H54 (cell line): Measurements from ENCODE around the gene TRPV6.

Experiments used
- DNase-seq: peaks from one replicate; pipeline ENCODE4 v3.0.0; 2011; ENCODE audit warnings: low spot score, mixed read lengths; ENCODE audit not compliant: insufficient read length
- FAIRE-seq: peaks from 3 replicates; lab custom pipeline; 2011; peaks lifted over from hg19 to GRCh38; lab: Jason Lieb, UNC
- POLR2A ChIP-seq: IDR thresholded peaks from 2 replicates; pipeline ENCODE4 v1.6.1; 2011; ENCODE audit warnings: low read depth, mild to moderate bottlenecking, low read length

TRPV6 gene

GRCh38 chr7:142864980-142865747, 20.4 kb downstream of the TRPV6 start:
- TF ChIP-seq POLR2A, result no peak
- no peak for FAIRE-seq

GRCh38 chr7:142863891-142864685, 21.5 kb downstream of the TRPV6 start:
- DNase-seq (no peak), FAIRE-seq (no peak)
- no peak for TF ChIP-seq POLR2A

More at GRCh38 chr7:142864980-142865747, 20.4 kb downstream of the TRPV6 start:
- DNase-seq, result no peak

- FAIRE-seq, result no peak
- DNase-seq, result no peak
- no peak for TF ChIP-seq POLR2A
These were observed 22.7 kb downstream of the TRPV6 start for GRCh38 chr7:142862786-142863400.

DNA sequence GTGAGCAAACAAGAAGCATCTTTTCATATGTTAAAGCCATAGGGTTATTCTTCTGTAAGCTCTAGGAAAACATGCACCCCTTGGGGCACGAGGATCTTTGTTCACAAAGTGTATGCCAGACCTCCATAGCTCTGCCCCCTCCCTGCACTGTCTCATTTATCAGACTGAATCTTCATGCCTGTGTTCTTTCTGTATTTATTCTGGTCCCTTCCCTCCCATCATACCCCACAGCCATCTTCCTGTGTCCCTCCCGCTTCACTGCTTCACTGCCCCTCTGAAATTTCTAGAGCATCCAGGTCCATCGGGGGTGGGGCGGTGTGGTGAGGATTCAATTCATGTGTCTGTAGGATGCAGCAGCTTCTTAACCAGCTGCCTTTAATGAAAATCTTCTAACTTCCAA, 23.2 kb downstream of the TRPV6 start:
- no peak for TF ChIP-seq POLR2A
- no peak for FAIRE-seq
- no peak for DNase-seq

DNA sequence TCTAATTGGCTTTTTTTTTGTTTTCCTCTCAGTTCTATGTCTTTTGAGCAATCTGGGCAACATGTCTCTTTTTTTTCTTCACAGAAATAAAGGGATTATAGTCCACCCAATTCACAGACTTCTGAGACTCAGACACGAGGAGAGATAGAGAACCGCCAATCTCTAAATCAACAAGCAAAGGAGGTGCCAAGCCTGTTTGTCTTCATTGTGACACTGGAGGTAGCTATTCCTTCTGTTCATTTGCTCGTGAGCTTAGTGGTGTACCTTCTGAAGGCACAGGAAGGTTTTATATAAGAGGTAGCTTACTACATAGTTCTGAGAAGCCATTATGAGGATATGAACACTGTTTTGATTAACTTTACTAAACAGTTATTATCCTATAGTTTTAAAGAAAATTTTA, 24.6 kb downstream of the TRPV6 start:
- DNase-seq (no peak), FAIRE-seq (no peak)
- TF ChIP-seq POLR2A, result no peak

- DNase-seq (no peak), FAIRE-seq (no peak)
- TF ChIP-seq POLR2A, result no peak
These were observed 25.7 kb downstream of the TRPV6 start for GRCh38 chr7:142859829-142860228.

GRCh38 chr7:142859411-142859810, 26.1 kb downstream of the TRPV6 start:
- DNase-seq (no peak), FAIRE-seq (no peak)
- TF ChIP-seq POLR2A, result no peak

GRCh38 chr7:142857625-142858024, 27.9 kb downstream of the TRPV6 start:
- no peak for TF ChIP-seq POLR2A
- DNase-seq (no peak), FAIRE-seq (no peak)

DNA sequence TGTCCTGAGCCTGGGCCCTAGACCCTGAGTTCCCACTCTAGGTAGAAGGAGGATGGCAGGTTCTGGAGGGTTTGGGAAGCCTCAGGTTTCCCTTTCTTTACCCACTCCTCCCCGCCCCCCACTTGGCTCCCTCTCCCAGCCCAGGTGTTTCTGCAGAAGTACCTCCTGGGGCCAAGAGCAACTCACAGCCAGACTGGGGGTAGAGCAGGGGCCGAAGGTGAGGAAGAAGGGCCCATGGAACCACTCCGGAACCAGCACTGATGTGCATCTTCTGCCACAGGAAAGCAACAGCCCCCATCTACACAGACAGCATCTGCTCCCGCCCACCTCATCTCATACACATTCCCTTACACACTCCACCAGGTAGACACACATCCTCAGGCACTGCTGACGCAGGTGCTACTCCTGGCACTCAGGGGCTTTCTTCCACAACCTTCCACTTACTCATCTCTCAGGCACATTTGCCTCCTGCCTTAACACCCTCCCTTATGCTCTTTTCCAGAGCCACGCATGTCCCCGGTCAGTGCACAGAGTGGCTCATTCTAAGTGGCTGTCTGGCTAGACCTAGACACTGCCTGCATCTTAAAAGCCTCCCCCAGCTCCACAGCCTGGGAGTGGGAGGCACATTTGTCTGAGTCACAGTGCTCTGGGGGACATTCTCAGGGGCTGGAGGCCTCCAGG, 28.8 kb downstream of the TRPV6 start:
- DNase-seq (no peak), FAIRE-seq (no peak)
- no peak for TF ChIP-seq POLR2A

DNA sequence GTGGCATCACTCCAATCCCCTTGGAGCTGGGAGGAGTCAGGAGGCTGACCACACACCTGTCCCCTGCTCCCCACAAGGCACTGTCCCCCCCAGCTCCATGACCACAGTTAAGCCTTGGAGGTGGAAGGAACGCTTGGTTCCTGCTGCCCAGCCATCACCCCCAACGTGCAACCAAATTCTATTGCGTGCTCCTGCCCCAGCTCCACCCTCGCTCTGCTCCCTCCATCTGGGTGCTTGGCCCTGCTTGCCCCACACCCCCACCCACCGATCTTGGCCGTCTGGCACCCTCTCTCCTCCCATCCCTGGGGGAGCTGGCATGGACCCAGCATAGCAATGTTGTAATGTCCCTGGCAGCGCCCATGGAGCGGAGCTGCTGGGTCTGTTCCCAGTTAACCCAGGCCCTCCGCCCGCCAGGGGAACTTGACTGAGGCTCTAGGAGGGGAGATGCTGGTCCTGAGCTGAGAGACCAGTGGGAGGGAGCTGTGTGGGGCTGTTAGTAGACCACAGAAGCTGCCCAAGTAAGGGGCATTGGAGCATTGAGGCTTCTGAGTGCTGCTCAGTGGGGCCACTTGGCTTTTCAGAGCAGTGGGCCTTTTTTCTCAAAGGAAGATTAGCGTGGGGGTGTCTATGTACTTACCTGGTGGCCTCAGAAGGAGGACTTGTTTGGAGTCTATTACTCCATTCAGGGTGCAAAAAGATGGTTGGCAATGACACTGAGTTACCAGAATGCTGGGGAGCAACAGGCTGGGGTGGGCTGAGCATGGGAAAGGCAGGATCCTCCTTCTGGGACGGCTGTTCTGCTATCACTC, 29.6 kb downstream of the TRPV6 start:
- FAIRE-seq (no peak), DNase-seq (no peak)
- no peak for TF ChIP-seq POLR2A

DNA sequence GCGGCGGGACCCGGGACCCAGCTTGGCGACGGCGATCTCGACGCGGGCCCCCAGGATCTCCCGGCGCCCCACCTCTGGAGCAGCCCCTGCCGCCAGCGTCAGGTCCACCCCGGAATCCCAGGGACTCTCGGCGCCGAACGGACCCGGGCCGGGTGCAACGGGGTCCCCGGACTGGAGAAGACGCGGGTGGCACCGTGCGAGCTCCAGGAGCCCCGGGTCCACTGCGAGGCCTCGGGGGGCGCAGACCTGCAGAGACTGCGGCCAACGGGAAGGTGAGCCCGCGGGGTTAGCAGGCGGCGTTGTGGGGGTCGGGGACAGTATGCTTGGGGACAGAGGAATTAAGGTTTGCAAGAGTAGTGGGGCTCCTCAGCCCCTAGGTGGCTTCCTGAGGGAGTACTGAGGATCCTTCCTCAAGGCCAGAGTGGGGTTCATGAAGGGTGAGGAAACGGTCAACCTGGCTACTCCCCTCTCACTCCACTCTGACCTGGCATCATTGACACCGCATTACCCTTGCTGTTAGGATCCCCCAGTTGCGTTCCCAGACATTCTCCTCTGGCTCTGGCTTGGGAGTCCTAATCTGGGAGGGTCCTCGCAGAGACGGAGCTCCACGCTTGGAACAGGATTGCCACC, 30.3 kb downstream of the TRPV6 start:
- DNase-seq (no peak), FAIRE-seq (no peak)
- TF ChIP-seq POLR2A, result no peak

DNA sequence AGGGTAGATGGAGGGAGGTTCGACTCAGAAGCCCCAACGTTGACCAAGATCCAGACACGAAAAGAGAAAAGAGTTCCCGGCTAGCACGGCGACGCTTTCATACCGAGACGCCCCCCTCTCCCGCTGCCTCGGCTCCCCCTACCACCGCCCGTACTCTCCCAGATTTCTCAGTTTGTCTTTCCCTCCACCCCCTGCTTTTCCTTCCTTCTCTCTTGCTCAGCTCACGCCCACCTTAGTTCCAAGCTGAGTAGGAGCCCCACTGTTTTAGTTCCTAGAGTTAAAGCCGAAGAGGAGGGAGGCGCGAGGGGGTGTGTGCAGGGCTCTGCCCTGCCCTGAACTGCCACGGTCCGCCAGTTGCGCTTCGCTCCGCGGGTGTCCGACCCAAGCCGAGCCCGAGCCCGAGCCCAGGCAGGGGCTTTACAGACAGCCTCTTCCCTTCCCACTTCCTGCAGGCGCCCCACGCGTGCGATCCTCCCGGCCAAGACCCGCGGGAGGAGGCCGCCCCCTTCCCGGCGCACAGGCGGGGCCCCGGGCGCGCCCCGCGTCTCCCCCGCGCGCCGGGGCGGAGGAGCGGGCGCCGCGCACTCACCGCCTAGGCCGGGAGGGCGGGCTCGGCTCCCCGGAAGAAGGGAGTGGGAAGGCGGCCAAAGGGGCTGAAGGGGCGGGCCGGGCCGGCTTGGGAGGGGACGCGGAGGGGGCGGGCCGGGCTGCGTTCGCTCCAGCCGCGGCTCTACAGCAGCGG, 31.0 kb downstream of the TRPV6 start, which contains the start of gene EPHB6:
EPHB6 (plus strand) TSS at position 705 of the 742 bp plus-strand sequence. CDS start 8,152 bp downstream, outside the sequence.
- DNase-seq (no peak), FAIRE-seq (no peak)
- no peak for TF ChIP-seq POLR2A
